Esophagus squamous epithelium (tissue), 4 donors: ENCODE measurements around the gene PCDHGB7.

Experiments used
- CTCF ChIP-seq, 6 experiments: fragments of 450-650 bp in 4 of 6; fragments of 200-600 bp in 2 of 6; sonication (generic) in 2 of 6; IDR thresholded peaks; one replicate each; pipeline ENCODE4 v1.5.1; 2016 to 2019; ENCODE audit warnings: antibody characterized with exemption in 6 of 6, mild to moderate bottlenecking in 4 of 6, moderate library complexity in 4 of 6
- POLR2A ChIP-seq, 4 donors: fragments of 450-650 bp; IDR thresholded peaks; one replicate each; pipeline ENCODE4 v1.6.1; 2017; ENCODE audit warnings: antibody characterized with exemption in 4 of 4, mild to moderate bottlenecking in 4 of 4, moderate library complexity in 3 of 4

GRCh38 chr5:141389153-141390042 lies 28.1 kb upstream of the PCDHGB7 start:
- no peak for TF ChIP-seq CTCF (IDR thresholded peaks at IDR 0.05)
- TF ChIP-seq POLR2A (IDR thresholded peaks at IDR 0.05), result no peak
